K562 (cell line): ENCODE results near the gene HOXA4. TPM values are rescaled to one million over a fixed set of nuclear protein-coding genes. Genes with fewer than 3 reads are reported as not detected.

ENCODE experiments used
- BMI1 ChIP-seq: fragments of 150-350 bp; IDR thresholded peaks from 2 replicates; pipeline ENCODE4 v1.6.1; 2014; ENCODE audit warnings: low read length
- KLF6 ChIP-seq: fragments of 250-450 bp; sonication (Bioruptor Pico); IDR thresholded peaks from 2 replicates; pipeline ENCODE4 v1.4.0; 2020; ENCODE audit warnings: mild to moderate bottlenecking, moderate library complexity, borderline replicate concordance
- MAFF ChIP-seq: IDR thresholded peaks from 2 replicates; pipeline ENCODE4 v1.6.1; 2012; ENCODE audit warnings: low read length, improper control_type of control experiment
- ZBTB49 ChIP-seq: sonication (generic); formaldehyde crosslinking; IDR thresholded peaks from 2 replicates; pipeline ENCODE4 v1.8.0; 2022; ENCODE audit warnings: missing genetic modification reagents, mild to moderate bottlenecking, borderline replicate concordance
- ZNF165 ChIP-seq: fragments of 250-450 bp; sonication (Bioruptor Pico); IDR thresholded peaks from 2 replicates; pipeline ENCODE4 v1.4.0; 2020; ENCODE audit warnings: borderline replicate concordance
- ZNF212 ChIP-seq: fragments of 450-650 bp; formaldehyde crosslinking; IDR thresholded peaks from 2 replicates; pipeline ENCODE4 v1.4.0; 2020; ENCODE audit warnings: mild to moderate bottlenecking
- ZNF354B ChIP-seq: fragments of 250-450 bp; sonication (Bioruptor Pico); IDR thresholded peaks from 2 replicates; pipeline ENCODE4 v1.4.0; 2020
- polyA plus RNA-seq, 8 experiments: library from polyadenylated mRNA; depleted of rRNA in 4 of 8; stranded (reverse) in 5 of 8; unstranded in 3 of 8; fragments of >200 nt; fragmentation: Nextera tagmentation in 2 of 8; fragmentation: Illumina TruSeq in 1 of 8; extraction: Ambion mirVana in 2 of 8; extraction: Trizol in 1 of 8; gene quantifications; 2 replicates each; pipeline versions ENCODE4 v1.2.1 to v1.2.3, GENCODE V29; 2011 to 2014; ENCODE audit warnings: inconsistent platforms in 1 of 8, missing spikeins in 1 of 8
- total RNA-seq, 7 experiments: library from RNA; depleted of rRNA in 6 of 7; stranded (reverse); fragments of >200 nt in 6 of 7; fragmentation: Illumina TruSeq in 2 of 7; extraction: Trizol in 2 of 7; gene quantifications; 2 replicates each; pipeline versions ENCODE4 v1.2.1 to v1.2.3, GENCODE V29; 2011 to 2021; ENCODE audit warnings: low replicate concordance in 1 of 7

The HOXA4 gene
- total and polyA plus RNA-seq, 9 of the 15 experiments (the other 6 are each of a cell fraction or from before 2014, with no cell fraction given): not detected

- no peak for TF ChIP-seq ZBTB49 (CRISPR knock-in tag)
- TF ChIP-seq BMI1: no peak
- no peak for TF ChIP-seq KLF6 (CRISPR knock-in tag)
- TF ChIP-seq MAFF: no peak
- no peak for TF ChIP-seq ZNF354B
- TF ChIP-seq ZNF165 (CRISPR knock-in tag): no peak
- no peak for TF ChIP-seq ZNF212
Observed at GRCh38 chr7:27143950-27144780, 13.6 kb upstream of the HOXA4 start (continued).
